Colonic mucosa (tissue), 4 donors: ENCODE measurements around the gene DISP3. TPM values are rescaled to one million over a fixed set of nuclear protein-coding genes. Genes with fewer than 3 reads are reported as not detected.

ENCODE experiments used
- DNase-seq: peaks from one replicate; pipeline ENCODE4 v3.0.0-alpha.2; 2020
- H3K27ac ChIP-seq: fragments of 200-600 bp; one replicate; pipeline ENCODE4 v1.8.0; 2021
- H3K27me3 ChIP-seq: fragments of 200-600 bp; one replicate; pipeline ENCODE4 v1.8.0; 2021
- H3K36me3 ChIP-seq: fragments of 200-600 bp; one replicate; pipeline ENCODE4 v1.8.0; 2021
- H3K4me1 ChIP-seq: fragments of 200-600 bp; one replicate; pipeline ENCODE4 v1.8.0; 2021; ENCODE audit warnings: mild to moderate bottlenecking
- H3K4me3 ChIP-seq: fragments of 200-600 bp; one replicate; pipeline ENCODE4 v1.8.0; 2021
- H3K9ac ChIP-seq, 2 donors: one replicate each; pipeline ENCODE4 v1.7.0; 2013; ENCODE audit warnings: control low read depth in 2 of 2, low read depth in 2 of 2, low read length in 2 of 2
- H3K9me3 ChIP-seq: fragments of 200-600 bp; one replicate; pipeline ENCODE4 v1.8.0; 2021
- intact Hi-C: fragments of 100-400 bp; cut with DNase I; formaldehyde crosslinking; loops from one replicate; pipeline ENCODE4 v1.14.1; 2022
- total RNA-seq, 2 donors: library from RNA; stranded (reverse); fragmentation: NEBNext Ultra II Directional in 1 of 2; extraction: Animal tissue kit (Norgen Biotek cat#: 25700) in 1 of 2; gene quantifications; one replicate each; pipeline ENCODE4 v1.2.1, GENCODE V29; 2021
- TF ChIP-seq, protein P1 (sequence below): fragments of 200-600 bp; IDR thresholded peaks from one replicate; pipeline ENCODE4 v1.8.0; 2022; ENCODE audit warnings: antibody characterized with exemption, mild to moderate bottlenecking
- donor health status: healthy.
- donor health status: DM: no; HTN: no; CAD: no.
- donor health status: DM: no; HTN: no; CAD: no.

The DISP3 gene
- total RNA-seq, 2 donors from 2014 or later = 0.10 to 0.13 TPM

- H3K4me3 ChIP-seq = no peak overlapping the region
- no peaks in the 10 kb centered on the region for H3K4me1 ChIP-seq
- DNase-seq = no peak
- intact Hi-C loops = no loop called here
- H3K36me3 ChIP-seq = no peaks in the 10 kb centered on the region
- H3K27ac ChIP-seq = no peak overlapping the region
- H3K9ac ChIP-seq = no peak overlapping the region
- H3K27me3 ChIP-seq = no peaks in the 10 kb centered on the region
- no peaks in the 10 kb centered on the region for H3K9me3 ChIP-seq
- TF ChIP-seq, protein P1, sequence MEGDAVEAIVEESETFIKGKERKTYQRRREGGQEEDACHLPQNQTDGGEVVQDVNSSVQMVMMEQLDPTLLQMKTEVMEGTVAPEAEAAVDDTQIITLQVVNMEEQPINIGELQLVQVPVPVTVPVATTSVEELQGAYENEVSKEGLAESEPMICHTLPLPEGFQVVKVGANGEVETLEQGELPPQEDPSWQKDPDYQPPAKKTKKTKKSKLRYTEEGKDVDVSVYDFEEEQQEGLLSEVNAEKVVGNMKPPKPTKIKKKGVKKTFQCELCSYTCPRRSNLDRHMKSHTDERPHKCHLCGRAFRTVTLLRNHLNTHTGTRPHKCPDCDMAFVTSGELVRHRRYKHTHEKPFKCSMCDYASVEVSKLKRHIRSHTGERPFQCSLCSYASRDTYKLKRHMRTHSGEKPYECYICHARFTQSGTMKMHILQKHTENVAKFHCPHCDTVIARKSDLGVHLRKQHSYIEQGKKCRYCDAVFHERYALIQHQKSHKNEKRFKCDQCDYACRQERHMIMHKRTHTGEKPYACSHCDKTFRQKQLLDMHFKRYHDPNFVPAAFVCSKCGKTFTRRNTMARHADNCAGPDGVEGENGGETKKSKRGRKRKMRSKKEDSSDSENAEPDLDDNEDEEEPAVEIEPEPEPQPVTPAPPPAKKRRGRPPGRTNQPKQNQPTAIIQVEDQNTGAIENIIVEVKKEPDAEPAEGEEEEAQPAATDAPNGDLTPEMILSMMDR = no peak
Observed at GRCh38 chr1:11536573-11537379, 57.8 kb downstream of the DISP3 start.

DNA sequence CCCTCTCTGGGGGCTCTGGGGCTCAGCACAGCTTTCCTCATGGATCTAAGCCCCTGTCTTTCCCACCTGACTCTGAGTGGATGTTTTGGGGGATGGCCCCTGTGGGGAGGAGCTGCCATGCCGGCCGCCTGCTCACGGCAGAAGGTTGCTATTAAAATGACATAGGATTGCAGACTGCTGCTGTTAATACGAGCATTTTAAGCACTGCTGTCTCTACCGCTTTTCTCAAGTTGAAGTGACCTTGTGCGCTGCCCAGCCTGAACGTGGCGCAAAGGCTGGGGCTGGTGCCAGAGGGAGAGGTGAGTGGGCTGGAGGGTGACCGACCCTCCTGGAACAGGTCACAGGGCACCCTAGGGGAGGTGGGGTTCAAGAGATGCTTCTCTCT lies 58.4 kb downstream of the DISP3 start:
- H3K27me3 ChIP-seq = no peaks in the 10 kb centered on the region
- H3K9ac ChIP-seq = no peak overlapping the region
- H3K36me3 ChIP-seq = no peaks in the 10 kb centered on the region
- H3K4me3 ChIP-seq = no peak overlapping the region
- TF ChIP-seq, protein P1 = no peak
- H3K9me3 ChIP-seq = no peaks in the 10 kb centered on the region
- no peaks in the 10 kb centered on the region for H3K4me1 ChIP-seq
- intact Hi-C loops = no loop called here
- no peak for DNase-seq
- H3K27ac ChIP-seq = no peak overlapping the region

DNA sequence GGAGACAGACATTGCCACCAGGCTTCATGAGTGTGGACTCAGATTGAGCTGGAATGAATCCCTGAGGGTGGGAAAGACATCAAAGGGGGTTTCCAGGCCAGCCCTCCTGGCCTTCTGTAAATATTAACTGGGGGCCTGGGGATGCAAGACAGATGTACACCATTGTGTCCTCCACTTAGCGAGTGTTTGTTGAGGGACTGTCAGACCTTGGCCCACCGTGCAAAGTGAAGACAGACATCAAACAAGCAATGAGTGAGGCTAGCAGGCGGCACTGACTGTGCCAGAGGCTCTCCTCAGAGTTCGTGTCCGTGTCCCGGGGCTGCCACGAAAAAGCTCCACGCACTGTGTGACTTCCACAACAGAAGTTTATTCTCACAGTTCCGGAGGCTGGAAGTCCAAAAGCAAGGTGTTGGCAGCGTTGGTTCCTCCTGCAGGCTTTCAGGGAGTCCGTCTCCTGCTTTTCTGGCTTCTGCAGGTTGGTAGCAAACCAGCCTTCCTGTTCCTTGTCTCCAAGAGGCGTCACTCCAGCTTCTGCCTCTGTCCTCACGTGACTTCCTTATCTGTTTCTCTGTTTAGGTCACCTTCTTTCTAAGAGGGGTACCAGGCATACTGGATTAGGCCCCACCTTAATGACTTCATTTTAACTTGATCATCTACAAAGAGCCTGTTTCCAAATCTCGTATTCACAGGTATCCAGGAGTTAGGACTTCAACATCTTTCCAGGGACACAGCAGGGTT lies 59.1 kb downstream of the DISP3 start:
- H3K4me3 ChIP-seq = no peak overlapping the region
- no peak for DNase-seq
- no peak overlapping the region for H3K27ac ChIP-seq
- H3K9ac ChIP-seq = no peak overlapping the region
- intact Hi-C loops = no loop called here
- TF ChIP-seq, protein P1 = no peak
- H3K4me1 ChIP-seq = no peaks in the 10 kb centered on the region
- H3K27me3 ChIP-seq = no peaks in the 10 kb centered on the region
- H3K36me3 ChIP-seq = no peaks in the 10 kb centered on the region
- H3K9me3 ChIP-seq = no peaks in the 10 kb centered on the region

DNA sequence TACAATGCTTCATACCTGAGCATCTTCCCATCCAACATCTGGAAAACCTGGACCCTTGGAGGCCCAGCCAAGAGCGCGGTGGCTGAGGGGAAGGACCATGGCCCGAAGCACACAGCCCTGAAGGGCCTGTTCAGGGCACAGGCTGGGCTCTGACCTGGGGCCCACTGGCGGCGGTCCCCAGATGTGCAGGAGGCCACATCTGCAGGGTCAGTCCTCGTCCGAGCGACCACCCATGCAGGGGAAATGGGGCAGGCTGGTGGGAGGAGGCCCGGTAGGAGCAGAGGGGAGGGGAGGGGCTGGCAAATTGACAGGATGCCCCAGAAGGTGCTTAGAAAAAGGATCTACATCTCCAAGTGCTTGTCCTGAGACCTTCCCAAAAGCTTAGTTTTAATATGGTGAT lies 59.9 kb downstream of the DISP3 start:
- no peaks in the 10 kb centered on the region for H3K4me1 ChIP-seq
- H3K27me3 ChIP-seq = no peaks in the 10 kb centered on the region
- H3K27ac ChIP-seq = no peak overlapping the region
- no peaks in the 10 kb centered on the region for H3K9me3 ChIP-seq
- TF ChIP-seq, protein P1 = no peak
- DNase-seq = no peak
- no peak overlapping the region for H3K9ac ChIP-seq
- no peak overlapping the region for H3K4me3 ChIP-seq
- intact Hi-C loops = no loop called here
- no peaks in the 10 kb centered on the region for H3K36me3 ChIP-seq

DNA sequence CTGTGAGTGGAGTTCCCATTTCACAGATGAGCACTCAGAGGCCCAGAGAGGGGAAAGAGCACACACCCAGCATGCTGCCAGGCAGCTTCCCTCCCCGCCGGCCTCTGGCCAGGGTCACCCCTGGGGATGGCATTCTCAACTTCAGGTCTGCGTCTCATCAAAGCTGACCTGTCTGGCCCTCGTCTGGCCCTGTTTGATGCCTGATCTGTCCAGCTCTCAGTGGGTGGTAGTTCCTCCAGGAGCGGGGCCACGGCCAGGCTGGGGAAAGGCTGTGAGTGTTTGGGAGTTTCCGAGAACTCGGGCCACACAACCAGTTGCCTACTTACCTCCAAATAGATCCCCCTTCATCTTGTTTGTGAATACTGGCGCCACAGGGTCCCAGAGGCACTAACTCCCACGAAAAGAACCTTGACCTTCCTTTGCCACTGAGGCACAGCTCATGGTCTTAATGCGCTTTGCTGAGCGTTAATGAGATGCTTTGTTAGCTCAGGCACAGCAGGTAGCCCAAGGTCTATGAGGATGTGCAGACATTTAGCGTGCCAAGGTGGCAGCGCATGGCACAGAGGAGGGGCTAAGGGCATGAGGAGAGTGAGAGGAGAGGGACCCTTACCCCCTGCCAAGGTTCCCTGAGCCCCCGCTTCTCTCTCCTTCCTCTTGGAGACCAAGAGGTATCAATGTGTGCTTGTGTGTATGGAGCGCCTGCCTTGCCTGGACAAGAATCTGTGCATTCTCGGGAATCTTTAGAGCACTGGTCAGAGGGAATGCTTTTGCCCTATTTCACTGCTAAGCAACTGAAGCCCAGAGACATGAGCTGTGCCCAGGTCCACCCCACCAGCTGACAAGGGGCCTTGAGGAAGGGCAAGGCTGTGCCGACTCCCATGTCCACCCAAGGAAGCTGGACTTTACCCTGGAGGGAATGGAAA lies 61.2 kb downstream of the DISP3 start:
- Histone ChIP-seq H3K4me3 (no peak overlapping the region), H3K4me1 (no peaks in the 10 kb centered on the region), H3K9ac (no peak overlapping the region), H3K9me3 (no peaks in the 10 kb centered on the region), H3K27me3 (no peaks in the 10 kb centered on the region), H3K27ac (no peak overlapping the region), H3K36me3 (no peaks in the 10 kb centered on the region)
- TF ChIP-seq, protein P1 = no peak
- intact Hi-C loops = no loop called here
- DNase-seq = no peak
